ENCODE results near the gene PTPRK.

- TF ChIP-seq NR2F1 (conservative IDR thresholded peaks at IDR 0.05) (no peak), NFIC (IDR thresholded peaks at IDR 0.05; ENCODE audit: low read depth, low read length) (no peak), TAF1 (IDR thresholded peaks at IDR 0.05; ENCODE audit: borderline replicate concordance, low read depth, low read length) (no peak), POLR2AphosphoS2 (IDR thresholded peaks at IDR 0.05; ENCODE audit: low read depth, low read length) (no peak)
Measured at GRCh38 chr6:128463942-128464341, 56.5 kb downstream of the PTPRK start.

Measured in GM12878 (cell line).